ENCODE results near the gene SYNJ1.
"Not testable (repeated sequence)": the region's sequence is repeated elsewhere in the genome, so short reads cannot be mapped to it uniquely, and the experiment has no call there.

Gene SYNJ1

GRCh38 chr21:32612075-32612998 lies 115.5 kb downstream of the SYNJ1 start, which contains the start of gene CFAP298:
Gene CFAP298, minus strand, starts transcription at chr21:32612377. Its CDS starts 134 bp downstream, at chr21:32612243.
- DNase-seq (ENCODE audit: low spot score) = peak; percentile 85

- DNase-seq (ENCODE audit: low spot score) = peak; percentile 46
Observed at GRCh38 chr21:32611471-32611997, 116.3 kb downstream of the SYNJ1 start.

- not testable (repeated sequence) for DNase-seq (ENCODE audit: low spot score)
Observed at GRCh38 chr21:32610940-32611339, 116.9 kb downstream of the SYNJ1 start.

GRCh38 chr21:32608851-32609250 lies 119.0 kb downstream of the SYNJ1 start:
- DNase-seq (ENCODE audit: low spot score) = no peak

GRCh38 chr21:32605469-32605868 lies 122.3 kb downstream of the SYNJ1 start:
- no peak for DNase-seq (ENCODE audit: low spot score)

- peak; percentile 86 for DNase-seq (ENCODE audit: low spot score)
Observed at GRCh38 chr21:32604464-32604863, 123.3 kb downstream of the SYNJ1 start.

- DNase-seq (ENCODE audit: low spot score) = no peak
Observed at GRCh38 chr21:32603131-32603530, 124.7 kb downstream of the SYNJ1 start.

GRCh38 chr21:32602099-32602498 lies 125.7 kb downstream of the SYNJ1 start:
- no peak for DNase-seq (ENCODE audit: low spot score)

GRCh38 chr21:32599526-32599925 lies 128.3 kb downstream of the SYNJ1 start:
- DNase-seq (ENCODE audit: low spot score) = no peak

- DNase-seq (ENCODE audit: low spot score) = no peak
Observed at GRCh38 chr21:32599091-32599490, 128.7 kb downstream of the SYNJ1 start.

- DNase-seq (ENCODE audit: low spot score) = no peak
Observed at GRCh38 chr21:32597205-32597604, 130.6 kb downstream of the SYNJ1 start.

- DNase-seq (ENCODE audit: low spot score) = no peak
Observed at GRCh38 chr21:32595431-32595830, 132.4 kb downstream of the SYNJ1 start.

GRCh38 chr21:32593690-32594089 lies 134.1 kb downstream of the SYNJ1 start:
- DNase-seq (ENCODE audit: low spot score) = no peak

- no peak for DNase-seq (ENCODE audit: low spot score)
Observed at GRCh38 chr21:32592929-32593502, 134.8 kb downstream of the SYNJ1 start.

GRCh38 chr21:32590130-32590529 lies 137.7 kb downstream of the SYNJ1 start:
- no peak for DNase-seq (ENCODE audit: low spot score)

GRCh38 chr21:32587651-32588050 lies 140.2 kb downstream of the SYNJ1 start:
- DNase-seq (ENCODE audit: low spot score) = no peak

GRCh38 chr21:32587120-32587519 lies 140.7 kb downstream of the SYNJ1 start:
- DNase-seq (ENCODE audit: low spot score) = no peak

GRCh38 chr21:32585970-32586369 lies 141.8 kb downstream of the SYNJ1 start:
- DNase-seq (ENCODE audit: low spot score) = no peak

- no peak for DNase-seq (ENCODE audit: low spot score)
Observed at GRCh38 chr21:32585042-32585710, 142.6 kb downstream of the SYNJ1 start, which contains the start of gene TCP10L. Gene TCP10L, minus strand, starts transcription at chr21:32585523. Its CDS starts 1,219 bp downstream, at chr21:32584304.

- DNase-seq (ENCODE audit: low spot score) = no peak
Observed at GRCh38 chr21:32584472-32584871, 143.3 kb downstream of the SYNJ1 start.

- no peak for DNase-seq (ENCODE audit: low spot score)
Observed at GRCh38 chr21:32581732-32582131, 146.1 kb downstream of the SYNJ1 start.

- no peak for DNase-seq (ENCODE audit: low spot score)
Observed at GRCh38 chr21:32580949-32581348, 146.9 kb downstream of the SYNJ1 start.
